SW480 (cell line): Measurements from ENCODE around the gene TTC39C.
A peak's percentile ranks its signal among the peaks of the same experiment; 100 is the strongest.

ENCODE experiments used
- DNase-seq: peaks from one replicate; pipeline ENCODE4 v3.0.0-alpha.2; 2016; ENCODE audit warnings: low spot score

Gene TTC39C

GRCh38 chr18:24014062-24014985 lies at the start of gene TTC39C:
Gene TTC39C (plus strand): TSS chr18:24014754. CDS start chr18:24014872, 118 bp downstream.
- DNase-seq: peak; percentile 82

DNA sequence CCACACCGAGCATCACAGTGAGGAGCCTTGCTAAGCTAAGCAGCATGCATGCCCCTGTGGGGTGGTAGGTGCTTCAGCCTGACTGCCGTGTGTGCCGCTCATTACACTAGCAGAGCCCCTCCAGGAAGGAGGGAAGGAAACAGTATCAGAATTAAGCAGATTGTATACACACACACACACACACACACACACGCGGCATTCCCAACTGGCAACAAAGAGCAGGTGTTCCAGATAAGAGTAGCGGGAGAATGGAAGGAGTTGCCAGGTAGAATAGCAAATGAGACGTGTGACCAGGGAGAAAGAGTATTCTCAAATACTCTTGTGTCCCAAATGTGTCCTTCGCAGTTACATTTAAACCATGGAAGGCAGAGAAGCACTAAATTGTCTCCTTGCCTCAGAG lies 47.6 kb upstream of the TTC39C start:
- no peak for DNase-seq

DNA sequence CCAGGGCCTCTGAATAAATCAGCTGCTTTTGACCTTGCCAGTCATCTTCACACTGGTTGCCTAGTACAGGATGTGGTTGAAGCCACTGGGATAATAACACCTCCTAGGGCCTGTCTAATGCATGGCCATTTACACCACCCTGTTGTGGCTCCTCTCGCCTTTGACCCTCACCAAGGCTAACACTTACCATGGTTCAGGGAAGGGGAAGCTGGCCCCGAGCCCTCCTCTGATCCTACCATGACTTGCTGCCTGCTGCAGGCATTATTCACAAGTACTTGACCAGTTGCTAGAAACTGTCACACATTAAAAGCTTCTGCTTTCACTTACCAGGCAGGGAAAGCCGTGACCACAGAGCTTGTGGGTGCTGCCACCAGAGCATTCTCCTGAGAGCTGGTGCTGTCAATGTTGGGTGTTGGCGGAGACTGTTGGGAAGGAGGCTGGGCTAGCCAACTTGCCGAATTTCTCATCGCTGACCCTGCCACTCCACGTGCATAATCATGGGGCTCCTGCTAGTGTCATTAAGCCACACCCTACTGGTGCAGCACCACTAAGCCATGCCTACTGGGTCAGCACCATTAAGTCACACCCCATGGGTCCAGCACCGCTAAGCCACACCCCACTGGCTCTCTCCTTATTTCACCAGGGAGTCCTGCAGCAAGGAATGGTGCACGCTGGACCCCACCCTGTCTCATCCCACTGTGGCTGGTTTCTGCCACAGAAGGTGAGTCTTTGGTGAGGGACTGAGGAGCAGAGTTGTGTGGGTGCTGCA lies 47.0 kb upstream of the TTC39C start:
- DNase-seq: peak; percentile 84

DNA sequence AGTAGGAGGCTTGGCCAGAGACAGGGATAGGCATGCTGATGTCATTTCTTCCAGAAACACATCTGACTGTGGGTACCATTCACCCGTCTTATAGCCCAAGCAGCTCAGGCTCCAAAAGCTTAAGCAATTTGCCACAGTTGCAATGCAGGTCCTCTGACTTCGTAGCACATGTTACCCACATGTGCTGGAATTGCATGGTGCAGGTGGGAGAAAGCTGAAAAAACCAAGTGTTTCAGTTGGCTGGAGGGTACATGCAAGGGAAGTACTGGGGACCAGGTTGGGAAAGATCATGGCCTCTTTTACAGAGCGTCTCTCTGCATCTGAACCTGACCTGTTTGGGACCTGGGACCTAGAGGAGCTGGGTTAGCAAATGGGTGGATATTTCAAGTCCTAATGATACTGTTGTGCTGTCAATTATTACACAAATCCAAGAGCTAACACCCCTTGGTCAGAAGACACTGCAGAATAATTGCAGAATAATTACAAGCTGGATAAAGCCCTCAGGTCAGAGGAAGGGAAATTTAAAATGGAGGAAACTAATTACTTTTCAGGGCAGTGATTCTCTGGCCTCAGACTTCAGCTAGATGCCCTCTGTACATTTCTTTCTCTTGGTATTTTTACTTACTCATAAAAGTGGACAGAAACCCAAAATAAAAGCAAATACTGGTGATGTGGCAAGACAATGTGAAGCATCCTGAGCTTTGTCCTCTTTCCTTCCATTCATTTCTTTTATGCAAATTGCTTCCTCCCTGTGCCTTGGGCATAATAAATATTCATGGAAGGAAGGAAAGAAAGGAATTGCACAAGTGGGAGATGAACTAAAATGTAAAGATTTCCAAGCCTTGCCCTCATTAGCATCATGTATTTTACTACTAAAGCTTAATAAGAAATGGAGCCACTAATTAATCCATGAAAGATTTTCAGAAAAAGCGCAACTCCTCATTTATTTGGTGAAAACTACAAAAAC lies 45.6 kb upstream of the TTC39C start:
- no peak for DNase-seq

DNA sequence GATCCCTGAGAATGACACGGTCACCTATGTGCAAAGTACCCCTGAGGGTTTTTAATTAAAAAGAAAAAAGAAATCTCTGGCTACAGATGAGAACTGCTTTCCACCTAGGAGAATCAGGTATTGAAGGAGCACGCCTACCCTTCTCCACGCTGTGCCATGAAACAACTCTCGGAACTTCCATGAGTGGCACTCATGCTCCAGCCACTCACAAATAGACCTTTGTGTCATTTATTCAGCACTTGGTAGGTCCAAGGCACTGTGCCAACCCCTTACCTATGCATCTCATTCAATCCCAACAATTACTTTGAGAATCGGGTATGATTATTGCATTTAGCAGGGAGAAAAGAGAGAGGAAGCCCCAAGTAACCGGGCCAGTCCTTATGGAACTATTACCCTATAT lies 44.9 kb upstream of the TTC39C start:
- no peak for DNase-seq

DNA sequence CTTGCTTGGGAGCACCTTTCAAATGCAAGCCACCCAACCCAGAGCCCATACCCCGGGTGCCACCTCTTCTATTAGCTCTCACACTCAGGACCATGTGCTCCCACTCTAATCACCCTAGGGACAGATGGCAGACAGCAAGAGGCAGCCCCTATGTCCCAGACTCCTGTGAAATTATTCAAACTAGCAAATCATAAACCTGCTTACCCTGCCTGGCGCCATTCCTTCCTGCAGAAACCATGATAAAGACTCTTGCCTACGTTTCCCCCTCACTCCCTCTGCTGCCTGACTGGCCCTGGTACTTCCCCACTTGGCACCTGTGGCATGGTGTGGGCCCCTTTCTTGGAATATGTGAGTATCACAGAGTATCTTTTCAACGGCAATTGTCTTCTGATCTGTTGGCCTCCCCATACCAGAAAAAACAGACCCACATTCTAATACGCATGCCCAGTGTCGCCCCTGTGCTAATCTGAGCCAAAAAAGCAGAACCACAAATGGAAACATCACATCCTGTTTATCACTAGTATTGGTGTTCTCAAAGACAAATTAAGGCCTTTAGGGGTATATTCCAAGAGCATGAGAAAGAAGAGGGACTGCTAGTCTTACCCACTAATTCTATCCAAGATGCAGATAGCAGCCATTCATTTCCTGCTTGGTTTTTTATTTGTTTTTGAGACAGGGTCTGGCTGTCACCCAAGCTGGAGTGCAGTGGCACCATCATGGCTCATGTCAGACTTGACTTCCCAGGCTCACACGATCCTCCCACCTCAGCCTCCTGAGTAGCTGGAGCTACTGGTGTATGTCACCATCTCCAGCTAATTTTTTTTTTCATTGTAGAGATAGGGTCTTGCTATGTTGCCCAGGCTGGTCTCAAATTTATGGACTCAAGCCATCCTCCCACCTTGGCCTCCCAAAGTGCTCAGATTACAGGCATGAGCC lies 44.1 kb upstream of the TTC39C start:
- no peak for DNase-seq

DNA sequence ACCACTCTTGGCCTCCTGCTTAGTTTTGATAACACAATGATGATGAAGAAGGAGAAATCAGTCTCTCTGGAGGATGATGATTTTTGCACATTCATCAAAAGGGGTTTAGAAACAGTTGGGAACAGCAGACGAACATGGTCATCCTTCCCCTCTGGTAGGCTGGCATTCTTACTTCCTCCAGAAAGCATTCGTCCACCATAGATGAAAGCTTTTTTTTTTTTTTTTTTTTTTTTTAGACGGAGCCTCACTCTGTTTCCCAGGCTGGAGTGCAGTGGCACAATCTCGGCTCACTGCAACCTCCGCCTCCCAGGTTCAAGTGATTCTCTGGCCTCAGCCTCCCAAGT lies 43.5 kb upstream of the TTC39C start:
- no peak for DNase-seq

- no peak for DNase-seq
Measured at GRCh38 chr18:23971666-23972230, 42.8 kb upstream of the TTC39C start.

DNA sequence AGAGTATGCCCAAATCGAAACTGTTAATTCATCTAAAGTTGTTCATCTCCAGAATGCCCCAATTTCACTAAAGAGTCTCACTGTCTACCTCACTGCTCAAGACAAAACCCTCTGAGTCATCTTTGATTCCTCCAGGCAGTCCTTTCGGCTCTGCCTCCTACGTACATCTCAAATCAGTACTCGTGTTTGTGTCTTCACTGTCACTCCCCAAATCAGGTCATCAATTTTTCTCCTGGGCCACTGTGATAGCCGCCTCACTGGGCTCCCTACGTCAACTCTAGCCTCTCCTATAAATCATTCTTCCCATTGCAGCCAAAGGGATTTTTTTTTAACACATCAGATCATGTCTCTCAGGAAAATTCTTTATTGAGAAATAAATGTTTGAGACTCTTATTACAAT lies 42.1 kb upstream of the TTC39C start:
- DNase-seq: no peak

DNA sequence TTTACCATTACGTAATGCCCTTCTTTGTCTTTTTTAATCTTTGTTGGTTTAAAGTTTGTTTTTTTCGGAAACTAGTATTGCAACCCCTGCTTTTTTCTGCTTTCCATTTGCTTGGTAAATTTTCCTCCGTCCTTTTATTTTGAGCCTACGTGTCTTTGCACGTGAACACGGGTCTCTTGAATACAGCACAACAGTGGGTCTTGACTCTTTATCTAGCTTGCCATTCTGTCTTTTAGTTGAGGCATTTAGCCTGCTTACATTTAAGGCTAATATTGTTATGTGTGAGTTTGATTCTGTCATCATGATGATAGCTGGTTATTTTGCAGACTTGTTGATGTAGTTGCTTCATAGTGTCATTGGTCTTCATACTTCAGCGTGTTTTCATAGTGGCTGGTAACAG lies 37.5 kb upstream of the TTC39C start:
- no peak for DNase-seq

GRCh38 chr18:23977719-23978483 lies 36.7 kb upstream of the TTC39C start:
- no peak for DNase-seq

- no peak for DNase-seq
Measured at GRCh38 chr18:23981369-23981980, 33.1 kb upstream of the TTC39C start.

- peak; percentile 25 for DNase-seq
Measured at GRCh38 chr18:23982155-23983079, 32.1 kb upstream of the TTC39C start.

- DNase-seq: no peak
Measured at GRCh38 chr18:23983112-23983511, 31.4 kb upstream of the TTC39C start.

DNA sequence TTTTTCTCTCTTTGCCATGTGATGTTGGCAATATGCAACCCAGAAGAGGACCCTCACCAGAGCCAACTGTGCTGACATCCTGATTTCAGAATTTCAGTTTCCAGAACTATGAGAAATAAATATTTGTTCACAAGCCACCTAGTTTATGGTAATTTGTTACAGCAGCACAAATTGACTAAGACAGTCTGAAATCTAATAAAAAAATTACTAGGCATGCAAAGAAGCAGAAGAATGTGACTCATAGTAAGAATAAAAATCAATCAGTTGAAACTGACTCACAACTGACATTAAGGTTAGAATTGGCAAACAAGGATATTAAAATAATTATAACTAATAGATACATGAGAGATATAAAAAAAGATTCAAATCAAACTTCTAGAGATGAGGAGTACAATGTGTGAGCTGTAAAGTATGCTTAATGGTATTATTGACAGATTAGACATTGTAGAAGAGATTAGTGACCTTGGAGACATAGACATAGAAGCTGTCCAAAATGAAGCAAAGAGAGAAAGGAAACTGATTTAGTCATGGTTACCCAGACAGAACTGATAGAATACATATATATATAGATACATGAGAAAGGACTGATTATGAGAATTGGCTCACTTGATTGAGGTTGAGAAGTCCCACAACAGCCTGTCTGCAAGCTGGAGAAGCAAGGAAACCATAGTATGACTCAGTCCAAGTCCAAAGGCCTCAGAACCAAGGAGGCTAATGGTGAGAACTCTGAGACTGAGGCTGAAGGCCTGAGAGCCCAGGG lies 27.8 kb upstream of the TTC39C start:
- no peak for DNase-seq

DNA sequence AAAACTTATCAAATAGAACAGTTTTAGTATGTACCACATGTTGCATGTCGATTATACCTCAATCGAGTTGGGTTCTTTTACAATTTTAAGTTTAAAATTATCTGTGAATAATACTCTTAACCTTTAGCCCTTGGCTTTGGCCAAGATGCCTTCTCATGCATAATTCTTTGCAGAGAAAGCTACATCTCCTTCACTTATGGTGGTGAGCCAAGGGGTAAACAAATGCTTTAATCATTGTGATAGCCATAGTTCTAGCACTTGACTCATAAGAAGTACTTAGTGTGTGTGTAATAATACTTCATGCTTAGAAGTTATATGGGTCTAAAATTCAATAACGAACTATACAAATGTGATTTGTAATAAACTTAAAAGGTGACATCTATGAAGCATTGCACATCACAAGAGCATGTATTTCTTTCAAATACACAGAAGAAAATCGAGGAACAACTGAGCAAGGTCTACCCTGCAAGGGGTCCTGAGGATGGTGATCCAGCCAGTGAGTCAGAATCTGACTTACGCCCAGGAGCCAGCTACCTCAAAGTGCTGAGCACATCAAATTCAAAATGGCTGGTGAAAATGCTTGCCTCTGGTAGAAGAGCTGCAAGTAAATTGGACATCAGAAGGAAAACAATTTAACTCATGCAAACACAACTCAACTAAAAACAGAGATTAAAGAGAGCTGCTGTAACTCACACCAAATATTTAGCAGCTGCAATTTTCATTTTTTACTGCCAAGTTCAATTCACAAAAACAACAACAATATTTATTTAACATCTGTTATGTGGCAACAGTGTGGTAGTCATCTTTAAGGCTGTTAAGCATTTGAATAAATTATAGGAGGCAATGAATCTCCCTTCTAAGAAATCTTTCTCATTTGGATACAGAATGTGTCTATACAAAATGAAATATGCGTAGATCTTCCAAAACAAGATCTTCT lies 23.8 kb upstream of the TTC39C start:
- DNase-seq: no peak
